Renal pelvis (tissue), 4 donors: ENCODE measurements around the gene XPO6. TPM values are rescaled to one million over a fixed set of nuclear protein-coding genes. Genes with fewer than 3 reads are reported as not detected.

ENCODE experiments used
- DNase-seq: peaks from one replicate; pipeline ENCODE4 v3.0.0-alpha.2; 2013
- polyA plus RNA-seq, 3 donors: library from polyadenylated mRNA; unstranded; fragments of 120-200 nt; gene quantifications; one replicate each; pipeline ENCODE4 v1.2.1, GENCODE V29; 2013; ENCODE audit not compliant: insufficient read length in 3 of 3

Gene XPO6
- polyA plus RNA-seq, 3 donors = 79.8 to 103 (median 98.9) TPM

- DNase-seq = no peak
These were observed 114.5 kb downstream of the XPO6 start for GRCh38 chr16:28096983-28097899.

GRCh38 chr16:28093385-28093725 lies 118.4 kb downstream of the XPO6 start:
- no peak for DNase-seq

- DNase-seq = no peak
These were observed 118.9 kb downstream of the XPO6 start for GRCh38 chr16:28092721-28093384.

GRCh38 chr16:28091656-28092055 lies 120.1 kb downstream of the XPO6 start:
- DNase-seq = no peak

- DNase-seq = no peak
These were observed 121.0 kb downstream of the XPO6 start for GRCh38 chr16:28090646-28091377.

- no peak for DNase-seq
These were observed 121.8 kb downstream of the XPO6 start for GRCh38 chr16:28089992-28090365.

- DNase-seq = no peak
These were observed 122.4 kb downstream of the XPO6 start for GRCh38 chr16:28089205-28089991.

- no peak for DNase-seq
These were observed 124.0 kb downstream of the XPO6 start for GRCh38 chr16:28087675-28088300.

GRCh38 chr16:28087140-28087660 lies 124.6 kb downstream of the XPO6 start:
- DNase-seq = no peak

- no peak for DNase-seq
These were observed 125.3 kb downstream of the XPO6 start for GRCh38 chr16:28086186-28087139.

- DNase-seq = no peak
These were observed 126.2 kb downstream of the XPO6 start for GRCh38 chr16:28085389-28086171.

- no peak for DNase-seq
These were observed 127.6 kb downstream of the XPO6 start for GRCh38 chr16:28084209-28084608.

GRCh38 chr16:28082624-28083023 lies 129.1 kb downstream of the XPO6 start:
- no peak for DNase-seq

GRCh38 chr16:28081391-28081968 lies 130.3 kb downstream of the XPO6 start:
- no peak for DNase-seq

GRCh38 chr16:28078261-28078660 lies 133.5 kb downstream of the XPO6 start:
- no peak for DNase-seq

GRCh38 chr16:28073836-28074235 lies 137.9 kb downstream of the XPO6 start:
- no peak for DNase-seq

GRCh38 chr16:28072087-28072486 lies 139.7 kb downstream of the XPO6 start:
- no peak for DNase-seq

- DNase-seq = no peak
These were observed 141.6 kb downstream of the XPO6 start for GRCh38 chr16:28069971-28070794.
